Measurements from ENCODE around the gene HPN. TPM values are rescaled to one million over a fixed set of nuclear protein-coding genes. Genes with fewer than 3 reads are reported as not detected.

Gene HPN
- total and polyA plus RNA-seq, 2 experiments from 2014 or later, result 14.0 to 17.4 TPM

- ATAC-seq (no peak), DNase-seq (ENCODE audit: low spot score) (no peak)
- no peaks in the 10 kb centered on the region for H3K79me2 ChIP-seq (replicated peaks; ENCODE audit: insufficient read depth)
- H3K36me3 ChIP-seq (ENCODE audit: insufficient read depth), result peaks cover 70% of the 10 kb centered on the region
- no peaks in the 10 kb centered on the region for H3K27me3 ChIP-seq (ENCODE audit: insufficient read depth)
- Mint-ChIP-seq H3K27me3 (ENCODE audit: insufficient read depth, low read depth, poor library complexity) (peaks cover 10% of the 10 kb centered on the region), H3K9me3 (no peaks in the 10 kb centered on the region; the same call in 2 of the 3 replicates), H3K4me1 (no peaks in the 10 kb centered on the region), H3K4me3 (no peak overlapping the region), H3K27ac (no peak overlapping the region), H3K36me3 (ENCODE audit: low read depth) (peaks cover 88% of the 10 kb centered on the region)
- H3K9me2 ChIP-seq (ENCODE audit: insufficient read depth), result no peaks in the 10 kb centered on the region
- peaks cover 12% of the 10 kb centered on the region for H4K20me1 ChIP-seq (replicated peaks; ENCODE audit: insufficient read depth)
- H3F3A ChIP-seq (replicated peaks; ENCODE audit: low read depth), result peaks cover 15% of the 10 kb centered on the region
- H3K4me2 ChIP-seq, result no peak overlapping the region
- TF ChIP-seq ZNF114 (CRISPR knock-in tag; IDR thresholded peaks at IDR 0.05) (no peak), CREB1 (CRISPR knock-in tag; IDR thresholded peaks at IDR 0.05; ENCODE audit: low read depth) (no peak), ZNF462 (CRISPR knock-in tag; IDR thresholded peaks at IDR 0.05) (no peak), CTCF (conservative IDR thresholded peaks at IDR 0.05; ENCODE audit: low read depth in 2 of 2) (no peak), JUNB (IDR thresholded peaks at IDR 0.05; ENCODE audit: unreplicated experiment) (no peak), EZH2phosphoT487 (IDR thresholded peaks at IDR 0.05; ENCODE audit: unreplicated experiment) (no peak), EZH2 (IDR thresholded peaks at IDR 0.05; ENCODE audit: low read depth, unreplicated experiment) (no peak), POLR2AphosphoS5 (IDR thresholded peaks at IDR 0.05; ENCODE audit: low read depth) (no peak)
- no peaks in the 10 kb centered on the region for H3K4me1 ChIP-seq (ENCODE audit: insufficient read depth)
- H3K4me3 ChIP-seq, result no peak overlapping the region
- H2AFZ ChIP-seq, result no peak overlapping the region
- no peak overlapping the region for H3K27ac ChIP-seq (ENCODE audit: low read depth)
Observed at GRCh38 chr19:35019144-35019543, 22.4 kb upstream of the HPN start.

Measured in GM23338 (cell line).